ENCODE data around the gene PPP3CA.

GRCh38 chr4:101128473-101128872 is 218.9 kb downstream of the PPP3CA start:
- TF ChIP-seq CTCF (IDR thresholded peaks at IDR 0.05) (no peak), POLR2A (IDR thresholded peaks at IDR 0.05) (no peak)

Measured in tibial nerve (tissue), 3 donors.